SH-SY5Y (cell line): ENCODE data around the gene GRIK1.

Experiments
- GATA2 ChIP-seq: IDR thresholded peaks from 2 replicates; pipeline ENCODE4 v1.6.1; 2011; ENCODE audit warnings: mild to moderate bottlenecking, low read depth, low read length
- GATA3 ChIP-seq: IDR thresholded peaks from 2 replicates; pipeline ENCODE4 v1.6.1; 2011; ENCODE audit warnings: low read depth, mild to moderate bottlenecking, low read length, moderate library complexity

DNA sequence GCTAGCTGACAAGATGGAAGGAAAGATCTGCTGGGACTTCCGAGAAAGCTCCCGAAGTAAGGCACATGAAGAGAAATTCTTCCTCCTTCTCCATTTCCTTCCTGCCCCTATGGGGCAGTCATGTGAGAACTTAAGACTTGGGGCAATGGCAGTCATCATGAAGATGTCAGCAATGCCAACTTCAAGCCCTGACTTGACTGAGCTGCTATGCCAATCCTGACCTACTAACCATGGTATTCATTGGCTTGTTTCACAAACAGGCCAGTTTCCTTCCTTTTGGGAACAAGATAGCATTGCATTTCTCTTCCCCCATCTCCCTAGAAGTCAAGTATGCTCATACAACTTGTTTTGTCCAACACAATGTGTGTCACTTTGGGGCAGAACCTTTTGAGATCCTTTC lies 25.5 kb downstream of the GRIK1 start:
- TF ChIP-seq GATA2 (no peak), GATA3 (no peak)
